ENCODE results near the gene UTS2. TPM values are rescaled to one million over a fixed set of nuclear protein-coding genes. Genes with fewer than 3 reads are reported as not detected.

The UTS2 gene
- not detected for polyA plus RNA-seq (2012; ENCODE audit: insufficient read depth, insufficient read length, low read depth)

GRCh38 chr1:7852804-7853683, at the start of gene UTS2:
UTS2 (minus strand) TSS chr1:7853065; CDS start chr1:7853003, 62 bp downstream.
- Histone ChIP-seq H3K27me3 (no peaks in the 10 kb centered on the region), H3K9me3 (no peaks in the 10 kb centered on the region), H3K36me3 (no peaks in the 10 kb centered on the region), H3K4me1 (no peaks in the 10 kb centered on the region), H3K4me3 (ENCODE audit: low read depth, low read length) (no peak within 1 kb of the TSS)
- TF ChIP-seq, protein P1, sequence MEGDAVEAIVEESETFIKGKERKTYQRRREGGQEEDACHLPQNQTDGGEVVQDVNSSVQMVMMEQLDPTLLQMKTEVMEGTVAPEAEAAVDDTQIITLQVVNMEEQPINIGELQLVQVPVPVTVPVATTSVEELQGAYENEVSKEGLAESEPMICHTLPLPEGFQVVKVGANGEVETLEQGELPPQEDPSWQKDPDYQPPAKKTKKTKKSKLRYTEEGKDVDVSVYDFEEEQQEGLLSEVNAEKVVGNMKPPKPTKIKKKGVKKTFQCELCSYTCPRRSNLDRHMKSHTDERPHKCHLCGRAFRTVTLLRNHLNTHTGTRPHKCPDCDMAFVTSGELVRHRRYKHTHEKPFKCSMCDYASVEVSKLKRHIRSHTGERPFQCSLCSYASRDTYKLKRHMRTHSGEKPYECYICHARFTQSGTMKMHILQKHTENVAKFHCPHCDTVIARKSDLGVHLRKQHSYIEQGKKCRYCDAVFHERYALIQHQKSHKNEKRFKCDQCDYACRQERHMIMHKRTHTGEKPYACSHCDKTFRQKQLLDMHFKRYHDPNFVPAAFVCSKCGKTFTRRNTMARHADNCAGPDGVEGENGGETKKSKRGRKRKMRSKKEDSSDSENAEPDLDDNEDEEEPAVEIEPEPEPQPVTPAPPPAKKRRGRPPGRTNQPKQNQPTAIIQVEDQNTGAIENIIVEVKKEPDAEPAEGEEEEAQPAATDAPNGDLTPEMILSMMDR (IDR thresholded peaks at IDR 0.05; ENCODE audit: low read depth, low read length): no peak
- DNase-seq: no peak

DNA sequence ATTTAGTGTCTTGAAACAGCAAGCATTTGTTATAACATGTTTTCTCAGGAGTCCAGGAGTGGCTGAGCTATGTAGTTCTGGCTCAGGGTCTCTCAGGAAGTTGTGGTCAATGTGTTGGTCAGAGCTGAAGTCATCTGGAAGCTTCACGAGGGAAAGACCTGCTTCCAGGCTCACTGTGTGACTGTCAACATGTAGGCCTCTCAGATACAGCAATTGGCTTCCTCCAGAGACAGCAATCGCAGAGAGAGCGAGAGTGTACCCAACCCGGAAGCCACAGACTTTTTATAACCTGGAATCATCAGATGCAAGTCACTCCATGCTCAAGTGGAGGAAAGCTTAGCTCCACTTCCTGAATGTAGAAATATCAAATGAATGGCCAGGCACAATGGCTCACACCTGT, 46.9 kb upstream of the UTS2 start:
- no peaks in the 10 kb centered on the region for H3K4me1 ChIP-seq
- H3K9me3 ChIP-seq: no peaks in the 10 kb centered on the region
- TF ChIP-seq, protein P1 (IDR thresholded peaks at IDR 0.05; ENCODE audit: low read depth, low read length): no peak
- no peaks in the 10 kb centered on the region for H3K27me3 ChIP-seq
- no peak overlapping the region for H3K4me3 ChIP-seq (ENCODE audit: low read depth, low read length)
- no peaks in the 10 kb centered on the region for H3K36me3 ChIP-seq
- no peak for DNase-seq

GRCh38 chr1:7898962-7899361, 46.1 kb upstream of the UTS2 start:
- TF ChIP-seq, protein P1 (IDR thresholded peaks at IDR 0.05; ENCODE audit: low read depth, low read length): no peak
- Histone ChIP-seq H3K27me3 (no peaks in the 10 kb centered on the region), H3K9me3 (no peaks in the 10 kb centered on the region), H3K36me3 (no peaks in the 10 kb centered on the region), H3K4me1 (no peaks in the 10 kb centered on the region), H3K4me3 (ENCODE audit: low read depth, low read length) (no peak overlapping the region)
- DNase-seq: no peak

DNA sequence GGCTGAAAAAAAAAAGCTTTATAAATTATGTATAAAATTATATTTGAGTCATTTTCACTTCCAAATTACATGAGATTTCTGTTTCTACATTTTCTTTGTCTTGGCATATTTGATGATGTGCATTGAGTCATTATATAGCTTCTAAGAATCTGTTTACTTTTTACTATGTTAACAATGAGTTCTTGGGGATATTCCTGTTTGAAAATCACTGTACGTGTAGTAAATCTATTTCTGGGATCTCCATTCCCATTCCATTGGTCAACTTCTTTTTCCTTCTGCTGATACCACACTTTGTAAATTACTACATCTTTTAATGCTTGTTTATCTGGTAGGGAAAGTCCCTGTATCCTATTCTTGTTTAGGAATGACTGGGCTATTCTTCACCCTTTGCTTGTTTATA, 44.1 kb upstream of the UTS2 start:
- H3K36me3 ChIP-seq: no peaks in the 10 kb centered on the region
- no peak overlapping the region for H3K4me3 ChIP-seq (ENCODE audit: low read depth, low read length)
- H3K4me1 ChIP-seq: no peaks in the 10 kb centered on the region
- H3K9me3 ChIP-seq: no peaks in the 10 kb centered on the region
- TF ChIP-seq, protein P1 (IDR thresholded peaks at IDR 0.05; ENCODE audit: low read depth, low read length): no peak
- DNase-seq: no peak
- no peaks in the 10 kb centered on the region for H3K27me3 ChIP-seq

- H3K4me1 ChIP-seq: no peaks in the 10 kb centered on the region
- H3K4me3 ChIP-seq (ENCODE audit: low read depth, low read length): no peak overlapping the region
- DNase-seq: no peak
- H3K27me3 ChIP-seq: no peaks in the 10 kb centered on the region
- no peaks in the 10 kb centered on the region for H3K9me3 ChIP-seq
- TF ChIP-seq, protein P1 (IDR thresholded peaks at IDR 0.05; ENCODE audit: low read depth, low read length): no peak
- H3K36me3 ChIP-seq: no peaks in the 10 kb centered on the region
Measured at GRCh38 chr1:7893529-7894180, 40.8 kb upstream of the UTS2 start.

- no peaks in the 10 kb centered on the region for H3K4me1 ChIP-seq
- H3K9me3 ChIP-seq: no peaks in the 10 kb centered on the region
- DNase-seq: no peak
- TF ChIP-seq, protein P1 (IDR thresholded peaks at IDR 0.05; ENCODE audit: low read depth, low read length): no peak
- no peak overlapping the region for H3K4me3 ChIP-seq (ENCODE audit: low read depth, low read length)
- H3K36me3 ChIP-seq: no peaks in the 10 kb centered on the region
- no peaks in the 10 kb centered on the region for H3K27me3 ChIP-seq
Measured at GRCh38 chr1:7891804-7892203, 38.9 kb upstream of the UTS2 start.
